HuH-7 (cell line): Measurements from ENCODE around the gene NECTIN4.
A peak's percentile ranks its signal among the peaks of the same experiment; 100 is the strongest.

Experiments
- DNase-seq: peaks from one replicate; pipeline ENCODE4 v3.0.0; 2011; ENCODE audit warnings: low spot score

Gene NECTIN4

DNA sequence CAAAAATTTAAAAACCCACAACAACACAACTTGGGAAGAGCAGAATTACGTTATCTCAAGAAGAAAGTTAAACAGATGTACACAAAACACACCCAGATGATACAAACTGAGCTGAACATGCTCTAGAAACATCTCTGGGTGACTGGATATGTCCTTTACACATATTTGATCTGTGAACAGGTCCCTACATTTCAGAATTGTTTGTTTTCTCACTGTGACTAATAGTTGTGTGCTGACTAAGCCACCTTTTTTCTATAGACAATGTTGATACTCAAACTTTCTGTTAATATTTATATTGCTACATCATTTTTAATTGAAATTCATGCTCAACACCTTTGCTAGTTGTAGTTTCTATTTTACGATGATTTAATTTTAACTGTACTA, 67.4 kb downstream of the NECTIN4 start:
- no peak for DNase-seq

DNA sequence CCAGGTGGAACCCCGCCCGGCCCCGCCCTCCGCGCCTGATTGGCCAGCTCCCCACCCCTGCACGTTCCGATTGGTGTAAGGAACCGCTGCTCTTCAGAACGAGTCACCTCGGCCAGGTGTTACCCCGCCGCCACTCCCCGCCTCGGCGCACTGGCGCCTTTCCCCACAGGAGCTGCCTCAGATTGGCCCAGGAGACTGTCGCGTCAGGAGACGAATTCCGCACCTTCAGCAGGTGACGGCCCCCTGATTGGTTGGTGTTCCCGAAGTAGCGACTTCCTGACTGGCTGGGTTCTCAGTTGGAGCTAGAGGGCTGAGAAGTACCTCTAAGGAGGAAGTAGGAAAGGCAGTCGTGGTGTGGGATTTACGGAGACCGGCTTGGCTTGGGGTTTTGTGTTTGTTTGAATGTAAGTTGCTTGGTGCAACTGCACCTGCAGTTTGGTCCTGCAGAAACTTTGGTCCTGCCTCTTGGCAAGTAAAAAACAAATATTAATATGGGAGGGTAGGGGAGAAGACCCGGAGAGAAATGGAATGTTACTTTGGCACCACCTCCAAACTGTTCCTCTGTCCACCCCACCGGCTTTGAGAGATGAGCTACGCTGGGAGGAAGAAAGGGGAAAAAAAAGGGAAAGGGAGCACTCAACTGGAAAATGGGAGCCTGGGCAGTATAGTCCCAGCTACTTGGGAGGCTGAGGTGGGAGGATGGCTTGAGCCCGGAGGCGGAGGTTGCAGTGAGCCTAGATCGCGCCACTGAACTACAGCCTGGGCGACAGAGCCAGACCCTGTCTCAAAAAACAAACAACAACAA, 68.0 kb downstream of the NECTIN4 start:
- peak; percentile 96 for DNase-seq
